GM23248 (cell line): Measurements from ENCODE around the gene EXOC1.

ENCODE experiments used
- EZH2 ChIP-seq: fragments of 200-600 bp; sonication (generic); IDR thresholded peaks from 2 replicates; pipeline ENCODE4 v1.6.1; 2018; ENCODE audit warnings: antibody characterized with exemption, mild to moderate bottlenecking; ENCODE audit not compliant: insufficient read depth, poor library complexity, severe bottlenecking
- EZH2phosphoT487 ChIP-seq: fragments of 200-600 bp; sonication (generic); IDR thresholded peaks from 2 replicates; pipeline ENCODE4 v1.6.1; 2018; ENCODE audit warnings: antibody characterized with exemption, moderate library complexity, mild to moderate bottlenecking, low read depth; ENCODE audit not compliant: insufficient read depth

DNA sequence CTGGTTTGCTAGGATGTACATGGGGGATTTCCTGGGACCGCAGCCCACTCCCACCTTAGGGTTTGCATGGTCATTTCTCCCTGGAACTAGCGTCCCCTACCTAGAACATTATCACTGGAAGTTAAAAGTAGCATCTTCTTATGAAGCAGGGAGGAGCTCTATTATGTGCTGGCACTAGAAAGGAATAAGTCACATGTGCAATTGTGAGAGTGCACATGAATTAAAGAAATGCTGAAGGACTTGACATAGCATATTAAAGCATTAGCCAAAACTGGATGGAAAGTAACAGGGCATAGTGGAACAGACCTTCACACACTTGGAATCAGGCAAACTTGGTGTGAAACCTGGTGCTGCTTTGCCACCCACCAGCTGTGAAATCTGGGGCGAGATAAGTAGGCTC lies 31.1 kb upstream of the EXOC1 start:
- TF ChIP-seq EZH2 (no peak), EZH2phosphoT487 (no peak)
